HG03039 (cell line): ENCODE data around the gene GRIK5.

Experiments
- ATAC-seq: cut with Tn5 transposase; IDR thresholded peaks from one replicate; pipeline ENCODE4 v1.9.1; 2021; ENCODE audit warnings: mild to moderate bottlenecking, moderate library complexity; ENCODE audit not compliant: unreplicated experiment

GRIK5 gene

DNA sequence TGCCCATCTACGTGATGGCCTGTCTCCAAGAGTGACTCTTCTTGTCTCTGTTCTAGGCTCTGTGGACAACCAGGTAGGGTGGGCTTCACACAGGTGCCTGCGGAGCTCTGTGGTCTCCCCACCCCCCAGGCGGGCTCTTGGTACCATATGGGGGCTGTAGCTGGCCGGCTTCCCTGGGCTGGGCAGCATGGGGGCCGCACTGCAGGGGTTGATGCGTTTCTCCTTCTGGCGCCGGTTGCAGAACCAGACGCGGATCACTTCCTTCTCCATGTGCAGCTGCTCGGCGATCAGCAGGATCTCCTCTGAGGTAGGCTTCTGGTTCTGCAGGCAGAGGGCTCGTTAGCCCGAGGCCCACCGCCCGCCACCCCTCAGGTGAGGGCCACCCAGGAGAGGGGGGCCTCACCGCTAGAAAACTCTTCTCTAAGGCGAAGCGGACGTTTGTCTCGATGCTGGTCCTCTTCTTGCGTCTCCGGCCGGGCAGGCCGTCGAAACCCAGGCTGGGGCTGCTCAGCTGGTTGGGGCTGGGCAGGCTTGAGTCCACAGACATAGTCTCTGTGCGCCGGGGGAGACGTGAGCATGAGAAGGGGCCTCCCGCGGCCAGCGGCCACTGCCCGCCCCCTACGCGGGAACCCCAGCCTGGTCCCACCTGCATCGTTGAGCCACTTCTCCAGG is 25.3 kb upstream of the GRIK5 start:
- no peak for ATAC-seq

DNA sequence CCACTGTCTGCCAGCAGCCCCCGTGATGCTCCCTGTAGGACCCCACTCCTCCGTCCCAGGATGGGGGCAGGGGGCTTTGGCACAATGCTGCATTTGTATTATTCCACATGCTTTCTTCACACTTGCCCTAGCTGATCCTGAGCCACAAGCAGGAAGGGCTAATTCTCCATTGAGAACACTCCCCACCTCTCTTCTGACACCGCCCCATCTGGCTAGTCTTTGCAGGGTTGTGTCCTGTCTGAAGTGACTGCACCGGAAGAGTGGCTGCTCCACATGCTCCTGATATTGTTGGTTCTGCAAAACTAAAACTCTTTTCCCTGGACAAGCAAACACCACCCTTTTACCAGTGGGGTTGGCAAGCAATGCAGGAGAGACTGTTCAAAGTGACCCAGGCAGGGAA is 23.9 kb upstream of the GRIK5 start:
- ATAC-seq, result no peak

DNA sequence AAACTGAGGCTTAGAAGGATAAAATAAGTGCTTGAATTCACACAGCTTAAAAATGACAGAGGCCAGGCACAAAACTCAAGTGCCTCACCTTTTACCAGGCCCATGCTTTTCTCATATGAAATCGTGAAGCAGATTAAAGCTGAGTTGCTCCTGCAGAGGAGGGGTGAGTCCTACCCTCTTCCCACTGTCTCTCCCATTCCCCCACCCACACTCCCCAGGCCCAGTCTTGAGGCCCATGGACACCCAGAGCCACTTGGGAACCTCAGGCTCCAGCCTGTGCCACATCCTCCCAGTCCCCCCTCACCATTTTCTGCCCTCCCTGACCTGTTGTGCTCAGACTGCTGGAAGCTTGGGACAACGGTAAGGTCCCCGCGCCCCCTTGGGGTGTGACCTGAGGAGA is 23.5 kb upstream of the GRIK5 start:
- no peak for ATAC-seq

DNA sequence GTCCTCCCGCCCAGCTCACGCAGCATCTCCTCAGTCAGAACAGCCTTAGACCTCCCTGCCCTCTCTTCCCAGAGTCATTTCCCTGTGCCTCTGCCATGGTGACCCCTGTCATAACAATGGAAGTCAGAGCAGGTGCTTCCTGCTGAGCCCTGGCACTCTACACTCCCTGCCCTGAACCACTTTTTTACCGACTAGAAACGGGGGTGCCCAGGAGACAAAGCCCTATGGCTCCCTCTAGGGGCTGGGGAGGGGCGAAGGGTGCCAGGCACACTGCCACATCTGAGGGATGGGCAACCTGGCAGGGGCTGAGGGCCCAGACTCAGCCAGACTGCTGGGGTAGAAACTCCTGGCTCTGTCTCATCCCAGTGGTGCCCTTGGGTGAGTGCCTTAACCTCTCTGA is 22.3 kb upstream of the GRIK5 start:
- no peak for ATAC-seq

DNA sequence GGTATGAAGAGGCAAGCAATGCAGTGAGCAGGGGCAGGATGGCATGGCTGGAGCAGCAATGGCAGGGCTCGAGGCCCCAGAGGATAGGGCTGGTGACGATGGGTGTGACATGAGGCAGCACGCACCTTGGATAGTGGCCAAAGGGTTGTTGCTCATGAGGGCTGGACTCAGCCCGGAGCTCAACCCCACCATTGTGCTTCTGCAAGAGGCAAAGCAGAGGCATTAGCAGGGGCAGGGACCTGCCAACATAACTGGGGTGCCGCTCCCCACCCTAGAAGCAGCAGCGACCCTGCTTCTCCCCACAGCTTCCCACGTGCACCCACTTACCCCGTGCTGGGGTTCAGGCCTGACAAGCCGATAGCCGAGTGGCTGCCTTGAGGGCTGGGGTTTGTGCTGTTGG is 21.7 kb upstream of the GRIK5 start:
- ATAC-seq, result no peak

DNA sequence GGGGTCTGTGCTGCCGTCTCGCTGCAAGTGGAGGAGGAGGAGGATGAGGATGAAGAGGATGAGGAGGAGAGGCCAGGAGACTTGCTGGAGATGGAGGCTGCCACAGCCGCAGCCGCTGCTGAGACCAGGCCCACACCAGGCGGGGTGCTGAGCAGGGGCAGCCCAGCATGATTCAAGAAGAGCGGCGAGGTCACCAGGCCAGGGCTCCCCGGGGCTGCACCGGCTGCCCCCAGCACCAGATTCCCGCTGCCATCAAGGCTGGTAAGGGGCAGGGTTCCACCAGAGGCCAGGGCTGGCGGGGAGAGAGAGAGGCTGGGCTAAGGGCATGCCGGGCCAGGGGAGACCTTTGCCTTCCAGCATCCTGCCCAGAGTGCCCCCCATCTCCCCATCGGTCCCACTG is 21.3 kb upstream of the GRIK5 start:
- no peak for ATAC-seq

DNA sequence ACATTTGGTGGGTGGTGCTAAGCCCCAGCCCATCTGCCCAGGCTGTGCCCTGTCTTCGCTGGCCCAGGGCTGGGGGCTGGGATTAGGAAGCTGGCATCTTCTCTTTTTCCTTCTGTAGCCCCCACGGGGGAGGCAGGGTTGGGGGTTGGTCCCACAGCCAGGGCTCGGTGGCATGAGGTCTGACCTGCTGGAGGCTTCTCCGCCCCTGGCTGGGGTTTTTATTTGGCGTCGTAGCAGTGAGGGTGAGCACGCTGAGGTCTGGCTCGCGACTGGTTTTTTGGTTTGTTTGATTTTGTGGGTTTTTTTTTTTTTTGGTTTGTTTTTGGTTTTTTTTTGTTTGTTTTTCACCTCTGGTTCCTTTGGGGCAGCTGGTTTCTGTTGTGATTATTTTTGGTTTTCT is 20.7 kb upstream of the GRIK5 start:
- no peak for ATAC-seq

DNA sequence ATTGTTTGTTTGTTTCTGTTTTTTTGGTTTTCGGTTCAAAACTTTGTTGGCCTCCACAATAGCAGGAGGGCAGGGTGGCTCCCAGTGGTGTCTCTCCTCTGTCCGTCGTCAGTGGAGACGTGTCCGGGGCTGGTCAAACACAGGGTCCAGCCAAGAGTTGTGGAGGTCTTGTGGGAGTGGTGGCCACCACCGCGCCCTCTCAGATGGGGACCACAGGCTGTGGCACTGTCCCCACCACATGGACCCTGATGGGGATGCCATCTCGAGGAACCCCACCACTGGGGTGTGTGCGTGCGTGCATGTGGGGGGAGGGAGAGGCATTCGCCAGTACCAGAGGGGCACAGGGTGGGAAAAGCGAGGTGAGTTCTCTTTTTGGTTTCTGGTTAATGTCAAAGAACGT is 19.8 kb upstream of the GRIK5 start:
- no peak for ATAC-seq

DNA sequence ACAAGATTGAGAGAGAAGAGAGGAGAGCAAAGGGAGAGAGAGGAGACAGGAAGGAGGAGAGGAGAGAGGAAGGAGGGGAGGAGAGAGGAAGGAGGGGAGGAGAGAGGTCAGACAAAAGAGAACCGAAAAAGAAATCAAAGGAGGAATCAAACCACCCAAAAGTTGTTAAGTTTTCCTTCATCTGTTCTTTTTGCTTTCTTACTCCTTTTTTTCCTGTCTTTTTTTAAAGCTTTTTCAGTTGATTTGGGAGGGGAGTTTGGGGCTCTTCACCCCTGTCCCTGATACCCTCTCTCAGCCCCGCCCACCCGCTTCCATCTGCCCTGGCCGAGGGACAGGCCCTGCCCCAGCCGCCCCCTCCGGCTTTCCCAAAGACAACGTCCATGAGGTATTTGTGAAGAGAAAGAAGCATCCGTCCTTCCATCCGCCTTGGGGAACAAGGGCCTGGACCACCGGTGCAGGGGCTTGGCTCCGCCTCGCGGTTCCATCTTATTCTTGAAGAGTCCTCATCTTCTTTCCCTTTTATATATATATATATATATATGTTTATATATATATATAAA is 19.3 kb upstream of the GRIK5 start:
- no peak for ATAC-seq

DNA sequence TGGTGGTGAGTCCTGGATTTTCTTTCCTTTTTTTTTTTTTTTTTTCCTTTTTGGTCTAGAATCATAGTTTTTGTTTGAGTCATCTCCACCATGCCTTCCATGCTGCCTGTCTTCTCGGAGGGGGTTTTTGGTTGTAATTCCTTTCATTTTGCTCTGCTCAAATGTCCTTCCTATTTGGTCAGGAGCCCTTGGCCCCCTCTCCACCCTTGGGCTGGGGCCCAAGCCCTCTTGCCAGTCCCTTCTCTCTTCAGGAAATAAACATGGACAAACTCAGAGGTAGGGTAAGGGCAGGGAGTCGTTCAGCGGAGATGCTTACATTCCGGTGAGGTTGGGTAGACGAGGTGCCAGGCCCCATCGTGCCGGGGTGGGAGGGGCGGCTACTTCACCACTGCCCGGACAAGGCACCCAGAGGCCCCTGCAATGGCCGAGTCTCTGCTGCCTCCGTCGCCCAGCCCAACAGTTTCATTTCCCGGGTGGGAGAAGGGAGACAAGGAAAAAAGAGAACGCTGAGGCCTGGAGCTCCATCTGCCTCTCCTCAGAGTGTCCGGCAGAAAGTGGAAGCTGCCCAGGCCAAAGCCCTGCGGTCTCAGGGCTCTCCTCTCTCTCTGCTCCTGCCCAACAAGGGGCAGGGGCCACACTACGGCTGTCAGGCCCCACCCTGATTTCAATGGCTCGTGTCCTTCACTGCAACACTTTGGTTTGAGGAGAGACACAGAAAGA is 18.6 kb upstream of the GRIK5 start:
- no peak for ATAC-seq

DNA sequence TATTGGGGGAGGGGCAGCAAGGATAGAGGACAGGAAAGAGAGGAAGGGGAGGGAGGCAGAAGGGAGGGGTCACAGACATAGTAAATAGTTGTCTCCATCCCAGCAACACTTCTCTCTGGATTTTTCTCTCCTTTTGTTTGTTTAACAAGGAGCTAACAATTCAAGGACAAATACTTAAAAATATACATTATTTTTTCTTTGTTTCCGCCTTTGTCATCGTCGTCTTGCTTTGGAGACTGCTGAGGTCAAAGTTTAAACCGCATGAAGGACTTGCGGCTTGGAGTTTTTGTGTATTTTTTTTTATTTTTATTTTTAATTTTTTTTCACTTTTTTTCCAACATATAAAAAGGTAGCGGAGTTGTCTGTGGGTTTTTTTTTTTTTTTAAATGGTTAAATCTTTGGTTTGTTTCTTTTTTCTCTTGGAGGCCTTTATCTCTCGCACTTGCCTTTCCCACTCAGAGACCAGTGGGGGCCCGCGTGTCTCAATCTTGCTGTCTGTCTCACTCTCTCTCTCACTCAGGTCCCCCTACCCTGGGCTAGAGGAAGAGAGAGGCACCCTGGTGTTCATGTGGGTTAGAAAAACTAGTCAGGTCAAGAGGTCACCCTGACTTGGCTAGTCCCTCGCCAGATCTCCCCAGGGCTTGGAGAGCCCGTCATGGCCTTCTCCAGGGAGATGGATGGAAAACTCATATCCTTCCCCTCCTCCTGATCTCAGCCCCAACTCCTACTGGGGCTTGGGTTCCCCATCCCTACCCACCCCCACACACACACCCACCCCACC is 17.0 kb upstream of the GRIK5 start:
- ATAC-seq, result no peak

DNA sequence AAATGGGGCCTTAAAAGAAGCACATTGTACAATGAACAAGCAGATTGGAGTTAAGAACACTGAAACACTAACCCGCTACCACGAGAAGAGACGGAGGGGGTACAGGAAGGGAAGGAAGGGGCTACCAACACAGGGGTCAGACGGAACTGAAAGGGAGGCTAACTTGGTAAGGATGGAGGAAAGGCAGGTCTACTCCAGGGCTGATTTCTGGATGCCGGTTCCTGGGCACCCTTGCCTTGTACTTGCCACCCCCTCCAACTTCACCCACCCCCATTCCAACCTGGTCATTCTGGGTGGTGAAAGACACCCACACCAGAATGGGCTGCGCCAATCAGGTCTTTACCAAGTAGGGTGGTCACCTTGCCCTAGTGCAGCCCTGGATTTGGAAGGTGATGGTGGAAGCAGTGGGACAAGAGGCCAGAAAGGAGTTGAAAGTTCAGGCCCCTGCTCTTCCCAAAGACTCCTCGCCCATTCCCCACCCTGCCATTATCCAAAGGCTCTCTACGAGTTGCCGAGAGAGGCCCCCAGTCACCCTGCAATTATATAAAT is 16.3 kb upstream of the GRIK5 start:
- ATAC-seq, result no peak

DNA sequence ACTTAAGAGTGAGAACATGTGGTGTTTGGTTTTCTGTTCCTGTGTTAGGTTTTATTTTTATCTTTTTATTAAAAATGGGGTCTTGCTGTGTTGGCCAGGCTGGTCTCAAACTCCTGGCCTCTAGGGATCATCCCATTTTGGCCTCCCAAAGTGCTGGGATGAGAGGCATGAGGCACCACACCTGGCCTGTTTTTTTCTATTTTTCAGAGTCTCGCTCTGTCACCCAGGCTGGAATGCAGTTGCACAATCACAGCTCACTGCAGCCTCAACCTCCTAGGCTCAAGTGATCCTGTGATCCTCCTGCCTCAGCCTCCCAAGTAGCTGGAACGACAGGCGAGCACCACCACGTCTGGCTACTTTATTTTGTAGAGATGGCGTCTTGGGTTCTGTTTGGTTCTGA is 13.5 kb upstream of the GRIK5 start:
- ATAC-seq, result no peak

DNA sequence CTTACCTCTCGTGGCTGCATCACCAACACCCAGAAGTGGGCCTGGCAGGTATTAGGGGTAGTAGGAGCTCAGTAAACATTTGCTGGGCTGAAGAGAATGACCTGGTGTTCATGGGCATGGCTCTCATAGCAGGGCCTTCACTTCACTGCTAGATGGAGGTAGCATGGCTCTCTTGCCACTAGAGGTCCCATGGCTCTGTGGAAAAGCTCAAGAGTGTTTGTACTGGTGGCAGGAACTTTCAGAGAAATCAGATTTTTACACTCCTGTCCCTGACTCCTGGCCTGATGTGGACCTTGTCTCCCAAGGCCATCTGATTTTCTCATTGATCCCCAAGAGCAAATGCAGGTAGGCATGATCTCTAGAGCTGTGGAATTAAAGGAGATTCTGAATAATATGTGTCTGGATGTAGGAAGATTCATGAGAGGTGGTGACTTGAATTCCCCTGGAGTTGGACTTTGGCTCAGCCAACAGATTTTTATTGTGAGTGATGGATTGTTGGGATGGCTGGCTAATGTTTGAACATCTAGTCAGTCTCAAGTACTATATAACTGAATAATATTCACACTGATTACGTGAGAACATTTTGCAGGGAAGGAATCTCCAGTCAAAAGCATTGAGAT is 11.7 kb upstream of the GRIK5 start:
- no peak for ATAC-seq

DNA sequence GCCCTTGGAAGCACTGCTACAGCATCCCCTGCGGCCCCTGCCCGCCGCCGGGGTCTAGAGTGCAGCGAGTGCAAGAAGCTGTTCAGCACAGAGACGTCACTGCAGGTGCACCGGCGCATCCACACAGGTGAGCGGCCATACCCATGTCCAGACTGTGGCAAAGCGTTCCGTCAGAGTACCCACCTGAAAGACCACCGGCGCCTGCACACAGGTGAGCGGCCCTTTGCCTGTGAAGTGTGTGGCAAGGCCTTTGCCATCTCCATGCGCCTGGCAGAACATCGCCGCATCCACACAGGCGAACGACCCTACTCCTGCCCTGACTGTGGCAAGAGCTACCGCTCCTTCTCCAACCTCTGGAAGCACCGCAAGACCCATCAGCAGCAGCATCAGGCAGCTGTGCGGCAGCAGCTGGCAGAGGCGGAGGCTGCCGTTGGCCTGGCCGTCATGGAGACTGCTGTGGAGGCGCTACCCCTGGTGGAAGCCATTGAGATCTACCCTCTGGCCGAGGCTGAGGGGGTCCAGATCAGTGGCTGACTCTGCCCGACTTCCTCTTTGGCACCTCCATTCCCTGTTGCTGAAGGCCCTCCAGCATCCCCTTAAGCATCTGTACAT is 10.9 kb upstream of the GRIK5 start:
- ATAC-seq, result no peak

DNA sequence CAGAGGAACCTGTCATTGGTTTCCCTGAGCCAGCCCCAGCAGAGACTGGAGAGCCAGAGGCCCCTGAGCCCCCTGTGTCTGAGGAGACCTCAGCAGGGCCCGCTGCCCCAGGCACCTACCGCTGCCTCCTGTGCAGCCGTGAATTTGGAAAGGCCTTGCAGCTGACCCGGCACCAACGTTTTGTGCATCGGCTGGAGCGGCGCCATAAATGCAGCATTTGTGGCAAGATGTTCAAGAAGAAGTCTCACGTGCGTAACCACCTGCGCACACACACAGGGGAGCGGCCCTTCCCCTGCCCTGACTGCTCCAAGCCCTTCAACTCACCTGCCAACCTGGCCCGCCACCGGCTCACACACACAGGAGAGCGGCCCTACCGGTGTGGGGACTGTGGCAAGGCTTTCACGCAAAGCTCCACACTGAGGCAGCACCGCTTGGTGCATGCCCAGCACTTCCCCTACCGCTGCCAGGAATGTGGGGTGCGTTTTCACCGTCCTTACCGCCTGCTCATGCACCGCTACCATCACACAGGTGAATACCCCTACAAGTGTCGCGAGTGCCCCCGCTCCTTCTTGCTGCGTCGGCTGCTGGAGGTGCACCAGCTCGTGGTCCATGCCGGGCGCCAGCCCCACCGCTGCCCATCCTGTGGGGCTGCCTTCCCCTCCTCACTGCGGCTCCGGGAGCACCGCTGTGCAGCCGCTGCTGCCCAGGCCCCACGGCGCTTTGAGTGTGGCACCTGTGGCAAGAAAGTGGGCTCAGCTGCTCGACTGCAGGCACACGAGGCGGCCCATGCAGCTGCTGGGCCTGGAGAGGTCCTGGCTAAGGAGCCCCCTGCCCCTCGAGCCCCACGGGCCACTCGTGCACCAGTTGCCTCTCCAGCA is 10.1 kb upstream of the GRIK5 start:
- no peak for ATAC-seq

DNA sequence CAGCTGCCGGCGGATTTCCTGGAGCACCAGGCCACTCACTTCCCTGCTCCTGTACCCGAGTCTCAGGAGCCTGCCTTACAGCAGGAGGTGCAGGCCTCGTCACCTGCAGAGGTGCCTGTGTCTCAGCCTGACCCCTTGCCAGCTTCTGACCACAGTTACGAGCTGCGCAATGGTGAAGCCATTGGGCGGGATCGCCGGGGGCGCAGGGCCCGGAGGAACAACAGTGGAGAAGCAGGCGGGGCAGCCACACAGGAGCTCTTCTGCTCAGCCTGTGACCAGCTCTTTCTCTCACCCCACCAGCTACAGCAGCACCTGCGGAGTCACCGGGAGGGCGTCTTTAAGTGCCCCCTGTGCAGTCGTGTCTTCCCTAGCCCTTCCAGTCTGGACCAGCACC is 9.3 kb upstream of the GRIK5 start:
- no peak for ATAC-seq

DNA sequence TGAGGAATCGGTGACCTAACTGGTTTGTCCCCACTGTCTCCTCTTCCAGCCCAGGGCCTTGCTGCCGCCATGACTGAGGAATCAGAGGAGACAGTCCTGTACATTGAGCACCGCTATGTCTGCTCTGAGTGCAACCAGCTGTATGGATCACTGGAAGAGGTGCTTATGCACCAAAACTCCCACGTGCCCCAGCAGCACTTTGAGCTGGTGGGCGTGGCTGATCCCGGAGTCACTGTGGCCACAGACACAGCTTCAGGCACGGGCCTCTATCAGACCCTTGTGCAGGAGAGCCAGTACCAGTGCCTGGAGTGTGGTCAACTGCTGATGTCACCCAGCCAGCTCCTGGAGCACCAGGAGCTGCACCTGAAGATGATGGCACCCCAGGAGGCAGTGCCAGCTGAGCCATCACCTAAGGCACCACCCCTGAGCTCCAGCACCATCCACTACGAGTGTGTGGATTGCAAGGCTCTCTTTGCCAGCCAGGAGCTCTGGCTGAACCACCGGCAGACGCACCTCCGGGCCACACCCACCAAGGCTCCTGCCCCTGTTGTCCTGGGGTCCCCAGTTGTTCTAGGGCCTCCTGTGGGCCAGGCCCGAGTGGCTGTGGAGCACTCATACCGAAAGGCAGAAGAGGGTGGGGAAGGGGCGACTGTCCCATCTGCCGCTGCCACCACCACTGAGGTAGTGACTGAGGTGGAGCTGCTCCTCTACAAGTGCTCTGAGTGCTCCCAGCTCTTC is 8.7 kb upstream of the GRIK5 start:
- ATAC-seq, result no peak

DNA sequence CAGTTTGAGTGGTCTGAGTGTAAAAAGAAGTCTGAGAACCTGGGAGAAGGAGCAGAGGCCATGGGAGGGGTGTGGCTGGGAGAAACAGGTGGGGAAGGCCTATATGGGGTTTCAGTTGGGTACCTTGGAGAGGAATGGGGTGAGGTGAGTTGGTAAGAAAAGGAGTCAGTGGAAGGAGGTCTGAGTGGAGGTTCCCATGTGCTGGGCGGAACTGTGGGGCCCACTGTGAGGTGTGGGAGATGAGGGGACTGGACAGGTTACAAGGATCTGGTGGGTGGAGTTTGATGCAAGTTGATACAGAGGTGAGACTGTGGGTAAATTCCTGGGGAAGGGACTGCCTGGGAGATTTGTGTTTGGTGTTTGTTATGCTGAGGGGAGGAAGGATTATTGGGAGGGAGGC is 8.1 kb upstream of the GRIK5 start:
- no peak for ATAC-seq
